HPDE6-E6E7 (cell line): ENCODE measurements around the gene ACACB.

ENCODE experiments used
- DNase-seq: peaks from one replicate; pipeline ENCODE4 v3.0.0; 2011; ENCODE audit warnings: missing footprints; ENCODE audit errors: extremely low spot score

Gene ACACB

DNA sequence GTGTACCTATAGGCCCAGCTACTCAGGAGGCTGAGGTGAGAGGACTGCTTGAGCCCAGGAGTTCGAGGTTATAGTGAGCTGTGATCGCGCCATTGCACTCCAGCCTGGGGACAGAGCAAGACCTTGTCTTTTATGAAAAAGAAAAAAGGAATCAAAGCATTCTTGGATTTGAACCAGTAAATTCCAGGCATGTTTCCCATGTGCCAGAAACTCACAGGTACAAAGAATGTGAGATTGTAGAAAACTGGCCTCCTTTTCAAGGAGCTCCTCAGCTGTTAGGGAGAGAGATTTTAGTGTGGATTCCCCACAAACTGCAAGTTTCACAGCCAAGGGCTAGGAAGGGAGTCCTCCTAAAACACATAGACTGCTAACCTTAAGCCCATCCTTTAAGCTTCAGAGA is 97.7 kb downstream of the ACACB start:
- DNase-seq, result no peak

- no peak for DNase-seq
Measured at GRCh38 chr12:109218996-109219395, 102.6 kb downstream of the ACACB start.

DNA sequence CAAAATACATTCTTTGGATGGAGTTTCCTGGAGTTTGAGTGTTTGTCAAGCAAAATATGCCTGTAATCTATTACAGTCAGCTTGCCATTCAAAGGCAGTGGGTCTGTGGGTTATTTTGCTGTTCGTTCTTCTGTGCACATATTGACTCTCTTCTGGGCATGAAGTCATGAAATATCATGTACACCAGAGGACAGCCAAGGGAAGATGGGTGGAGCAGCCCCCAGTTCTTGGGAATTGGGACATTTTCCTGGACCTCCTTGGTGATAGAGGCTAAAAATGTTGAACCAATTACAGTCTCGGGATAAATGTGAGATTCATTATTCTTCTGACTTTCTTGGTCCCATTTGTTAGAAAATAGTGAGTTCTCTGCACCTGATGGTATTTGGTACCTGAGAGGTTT is 103.6 kb downstream of the ACACB start:
- no peak for DNase-seq

- DNase-seq, result no peak
Measured at GRCh38 chr12:109221277-109221931, 105.0 kb downstream of the ACACB start.

GRCh38 chr12:109222062-109222461 is 105.7 kb downstream of the ACACB start:
- DNase-seq, result no peak

GRCh38 chr12:109222496-109222895 is 106.1 kb downstream of the ACACB start:
- no peak for DNase-seq

DNA sequence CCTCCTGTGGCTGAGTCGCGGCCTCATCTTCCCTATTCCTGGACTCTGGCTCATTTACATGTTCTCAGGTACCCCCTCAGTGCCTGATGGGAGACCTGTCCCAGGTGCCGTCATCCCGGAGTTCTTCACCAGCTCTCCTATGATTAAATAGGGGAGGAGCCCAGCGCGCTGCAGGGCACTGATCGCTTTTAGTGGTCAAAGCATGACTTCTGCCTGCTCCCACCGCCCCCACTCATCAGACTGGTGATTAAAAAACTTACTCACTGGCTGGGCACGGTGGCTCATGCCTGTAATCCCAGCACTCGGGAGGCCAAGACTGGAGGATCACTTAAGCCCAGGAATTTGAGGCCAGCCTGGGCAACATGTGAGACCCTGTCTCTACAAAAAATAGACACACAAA is 106.8 kb downstream of the ACACB start:
- no peak for DNase-seq

GRCh38 chr12:109223868-109224267 is 107.5 kb downstream of the ACACB start:
- no peak for DNase-seq

- DNase-seq, result no peak
Measured at GRCh38 chr12:109228664-109229063, 112.3 kb downstream of the ACACB start.

DNA sequence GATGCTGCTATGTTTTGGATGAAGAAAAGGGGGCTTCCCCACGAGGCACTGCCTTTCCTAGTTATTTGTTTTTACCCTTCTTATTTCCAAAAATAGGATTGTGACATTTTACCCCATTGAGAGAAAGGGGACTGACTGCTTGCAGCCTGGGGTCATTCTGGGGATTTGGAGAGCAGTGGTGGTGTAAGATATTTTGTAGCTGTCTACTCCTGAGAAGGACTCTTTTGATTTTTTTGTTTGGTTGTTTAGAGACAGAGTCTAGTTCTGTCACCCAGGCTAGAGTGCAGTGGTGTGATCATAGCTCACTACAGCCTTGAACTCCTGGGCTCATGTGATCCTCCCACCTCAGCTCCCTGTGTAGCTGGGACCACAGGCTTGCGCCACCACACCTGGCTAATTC is 113.8 kb downstream of the ACACB start:
- no peak for DNase-seq

- DNase-seq, result no peak
Measured at GRCh38 chr12:109232731-109233130, 116.3 kb downstream of the ACACB start.

- DNase-seq, result no peak
Measured at GRCh38 chr12:109234012-109234411, 117.6 kb downstream of the ACACB start.

DNA sequence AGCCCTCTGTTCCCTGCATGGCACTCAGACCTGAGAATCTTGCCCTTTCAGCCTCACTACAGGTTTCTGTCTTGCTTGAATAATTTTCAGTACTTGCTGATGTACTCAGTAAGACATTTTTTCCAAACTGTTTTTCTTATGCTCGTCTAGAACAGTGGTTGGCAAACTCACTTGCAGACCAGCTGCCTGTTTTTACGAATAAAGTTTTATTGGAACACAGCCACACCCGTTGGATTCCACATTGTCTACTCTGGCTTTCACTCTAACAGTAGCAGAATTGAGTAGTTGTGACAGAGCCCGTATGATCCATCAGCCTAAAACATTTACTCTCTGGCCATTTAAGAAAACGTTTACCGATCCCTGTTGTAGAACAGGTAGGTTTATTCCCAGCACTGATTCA is 119.9 kb downstream of the ACACB start:
- DNase-seq, result no peak

DNA sequence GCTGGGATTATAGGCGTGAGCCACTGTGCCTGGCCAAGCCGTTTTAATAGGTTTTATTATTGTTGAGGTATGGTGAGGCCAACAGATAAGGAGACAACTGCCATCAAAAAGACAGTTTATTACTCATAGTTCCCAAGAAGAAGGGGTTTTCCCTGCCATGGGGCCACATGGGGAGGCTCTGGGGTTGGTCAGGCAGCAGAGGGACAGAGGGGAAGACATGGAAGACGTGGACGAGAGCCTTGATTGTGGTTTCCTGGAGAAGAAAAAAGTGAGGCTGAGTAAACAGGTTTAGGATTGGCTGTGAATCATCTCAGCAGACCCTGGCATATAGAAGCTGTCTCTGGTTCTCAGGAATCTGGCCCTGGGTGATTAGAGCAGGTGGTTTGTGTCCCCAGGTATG is 122.8 kb downstream of the ACACB start:
- DNase-seq, result no peak

DNA sequence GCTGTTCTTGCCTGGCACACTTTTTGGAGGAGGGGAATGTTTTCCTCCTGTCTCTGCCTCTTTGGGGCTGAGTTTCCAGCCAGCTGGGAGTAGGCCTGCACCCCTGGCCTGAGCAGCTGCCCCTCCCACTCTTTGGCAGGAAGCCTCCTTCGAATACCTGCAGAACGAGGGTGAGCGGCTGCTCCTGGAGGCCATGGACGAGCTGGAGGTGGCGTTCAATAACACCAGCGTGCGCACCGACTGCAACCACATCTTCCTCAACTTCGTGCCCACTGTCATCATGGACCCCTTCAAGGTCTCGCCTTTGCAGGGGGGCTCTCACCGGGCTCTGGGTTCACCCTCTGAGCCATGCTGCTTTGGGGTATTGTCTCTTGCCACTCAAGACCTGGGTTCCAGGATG is 123.3 kb downstream of the ACACB start:
- DNase-seq, result no peak

DNA sequence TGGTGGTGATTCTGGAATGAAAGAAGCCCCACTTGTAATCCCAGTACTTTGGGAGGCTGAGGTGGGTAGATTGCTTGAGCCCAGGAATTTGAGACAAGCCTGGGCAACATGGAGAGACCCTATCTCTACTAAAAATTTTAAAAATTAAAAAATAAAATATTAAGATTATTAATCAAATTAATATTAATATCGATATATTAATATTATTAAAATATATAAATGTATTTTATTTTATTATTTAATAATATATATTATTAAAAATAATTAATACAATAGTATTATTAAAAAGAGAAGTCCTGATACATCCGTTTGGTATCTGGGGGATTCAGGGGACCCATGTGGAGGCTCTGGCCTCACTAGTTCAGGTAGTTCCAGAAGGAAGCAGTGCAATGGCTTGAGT is 124.0 kb downstream of the ACACB start:
- DNase-seq, result no peak

DNA sequence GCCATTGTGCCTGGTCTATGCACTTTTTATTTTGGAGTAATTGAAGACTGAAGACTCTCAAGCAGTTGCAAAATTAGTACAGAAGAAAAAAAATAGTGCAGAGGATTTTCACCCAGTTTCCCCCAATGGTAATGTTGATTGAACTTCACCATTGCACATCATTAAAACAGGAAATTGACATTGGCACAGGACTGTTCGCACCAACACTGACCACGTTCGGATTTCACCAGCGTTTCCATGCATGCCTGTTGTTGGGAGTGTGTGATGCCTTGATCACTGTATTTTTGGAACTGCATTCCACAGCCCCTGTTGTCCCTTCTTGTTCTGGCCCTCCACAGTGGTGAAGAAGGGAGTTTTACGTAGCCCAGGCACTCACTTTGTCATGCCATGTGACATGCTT is 125.5 kb downstream of the ACACB start:
- no peak for DNase-seq

GRCh38 chr12:109244073-109244472 is 127.7 kb downstream of the ACACB start:
- no peak for DNase-seq

GRCh38 chr12:109246221-109246620 is 129.8 kb downstream of the ACACB start:
- no peak for DNase-seq

- no peak for DNase-seq
Measured at GRCh38 chr12:109247831-109248654, 131.7 kb downstream of the ACACB start.

- no peak for DNase-seq
Measured at GRCh38 chr12:109250523-109250922, 134.1 kb downstream of the ACACB start.

GRCh38 chr12:109252799-109253198 is 136.4 kb downstream of the ACACB start:
- no peak for DNase-seq

DNA sequence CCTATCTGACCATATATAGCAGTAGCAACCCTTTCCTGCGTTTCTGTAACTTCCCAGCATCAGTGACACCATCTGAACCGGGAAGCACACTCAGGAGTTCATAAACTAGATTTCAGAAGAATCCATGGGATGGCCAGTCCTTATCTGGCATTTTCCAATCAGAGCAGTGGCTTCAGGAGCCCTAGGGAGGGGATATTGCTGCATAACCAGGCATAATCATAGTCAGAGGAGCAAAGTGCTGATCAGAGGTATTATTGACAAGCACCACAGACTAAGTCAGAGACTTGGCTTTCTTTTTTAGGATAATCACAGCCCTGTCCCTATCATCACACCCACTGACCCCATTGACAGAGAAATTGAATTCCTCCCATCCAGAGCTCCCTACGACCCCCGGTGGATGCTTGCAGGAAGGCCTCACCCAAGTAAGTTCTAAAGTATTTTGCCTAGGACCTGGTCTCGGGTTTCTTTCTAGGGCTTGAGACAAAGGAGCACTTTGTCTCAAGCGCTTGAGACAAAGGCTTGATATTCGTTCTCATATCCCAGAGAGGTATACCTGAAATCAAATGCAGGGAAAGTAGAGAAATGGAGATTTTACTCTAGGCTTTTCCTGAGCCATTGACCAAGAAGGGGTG is 137.6 kb downstream of the ACACB start:
- DNase-seq, result no peak
